Muscle layer of duodenum (tissue), 2 donors: ENCODE data around the gene RTN4RL2.
A peak's percentile ranks its signal among the peaks of the same experiment; 100 is the strongest.

ENCODE experiments used
- H3K27ac ChIP-seq: one replicate; pipeline ENCODE4 v1.7.0; 2013; ENCODE audit warnings: mild to moderate bottlenecking, low read length
- H3K27me3 ChIP-seq: one replicate; pipeline ENCODE4 v1.7.0; 2013; ENCODE audit warnings: low read depth, mild to moderate bottlenecking, control low read depth, low read length
- H3K36me3 ChIP-seq, 2 donors: one replicate each; pipeline ENCODE4 v1.7.0; 2013; ENCODE audit warnings: low read length in 2 of 2, control low read depth in 1 of 2, mild to moderate bottlenecking in 1 of 2; ENCODE audit not compliant: insufficient read depth in 2 of 2, control insufficient read depth in 1 of 2
- H3K4me1 ChIP-seq, 2 donors: one replicate each; pipeline ENCODE4 v1.7.0; 2013; ENCODE audit warnings: low read length in 2 of 2, mild to moderate bottlenecking in 2 of 2, control low read depth in 1 of 2, moderate library complexity in 1 of 2; ENCODE audit not compliant: insufficient read depth in 2 of 2, control insufficient read depth in 1 of 2
- H3K4me3 ChIP-seq, 2 donors: one replicate each; pipeline ENCODE4 v1.7.0; 2013; ENCODE audit warnings: low read length in 2 of 2, low read depth in 1 of 2, mild to moderate bottlenecking in 1 of 2
- H3K9me3 ChIP-seq, 2 donors: one replicate each; pipeline ENCODE4 v1.7.0; 2013; ENCODE audit warnings: low read length in 2 of 2, control low read depth in 1 of 2, mild to moderate bottlenecking in 1 of 2; ENCODE audit not compliant: control insufficient read depth in 1 of 2
- donor health status: healthy.

RTN4RL2 gene

DNA sequence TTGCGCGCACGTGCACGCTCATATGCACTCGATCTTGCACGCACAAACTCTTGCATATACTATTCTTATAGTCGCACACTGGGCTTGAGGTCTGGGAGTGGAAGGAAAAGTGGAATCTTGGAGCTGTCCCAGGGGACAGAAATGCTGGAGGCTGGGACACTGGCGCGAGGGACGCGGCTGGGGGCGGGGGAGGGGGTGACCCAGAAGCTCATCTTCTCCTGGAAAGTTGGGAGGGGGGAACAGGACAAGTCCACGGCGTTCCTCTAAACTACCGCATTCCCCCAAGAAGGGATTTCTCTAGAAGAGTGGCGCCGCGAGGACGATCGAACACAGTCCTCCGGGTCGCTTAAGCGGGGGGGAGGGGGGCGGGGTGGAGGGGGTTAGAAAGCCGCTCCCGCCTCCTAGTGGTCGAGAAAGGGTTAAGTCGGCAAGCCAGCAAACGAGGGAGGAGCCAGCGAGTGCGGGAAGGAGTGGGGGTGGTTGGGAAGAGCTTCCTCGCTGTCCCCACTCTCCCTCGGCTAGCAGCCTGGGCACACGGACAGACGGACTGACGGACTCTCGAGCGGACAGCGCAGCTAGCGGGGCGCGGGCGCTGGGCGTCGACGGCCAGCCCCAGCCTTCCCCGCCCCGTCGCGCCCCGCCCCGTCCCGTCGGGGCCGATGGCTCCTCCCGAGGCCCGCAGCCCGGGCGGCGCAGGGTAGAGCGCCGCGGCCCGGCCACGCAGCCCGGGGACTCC lies at the start of gene RTN4RL2:
RTN4RL2 (plus strand) TSS at position 507 of the 736 bp plus-strand sequence. CDS start 338 bp downstream, outside the sequence.
- peaks cover 21% of the 10 kb centered on the region for H3K27me3 ChIP-seq
- H3K4me3 ChIP-seq = peak within 1 kb of the TSS; percentile 41 to 57
- H3K27ac ChIP-seq = no peak within 1 kb of the TSS
- no peaks in the 10 kb centered on the region for H3K9me3 ChIP-seq
- peaks cover 0 to 35% of the 10 kb centered on the region in 2 donors for H3K4me1 ChIP-seq
- no peaks in the 10 kb centered on the region for H3K36me3 ChIP-seq

DNA sequence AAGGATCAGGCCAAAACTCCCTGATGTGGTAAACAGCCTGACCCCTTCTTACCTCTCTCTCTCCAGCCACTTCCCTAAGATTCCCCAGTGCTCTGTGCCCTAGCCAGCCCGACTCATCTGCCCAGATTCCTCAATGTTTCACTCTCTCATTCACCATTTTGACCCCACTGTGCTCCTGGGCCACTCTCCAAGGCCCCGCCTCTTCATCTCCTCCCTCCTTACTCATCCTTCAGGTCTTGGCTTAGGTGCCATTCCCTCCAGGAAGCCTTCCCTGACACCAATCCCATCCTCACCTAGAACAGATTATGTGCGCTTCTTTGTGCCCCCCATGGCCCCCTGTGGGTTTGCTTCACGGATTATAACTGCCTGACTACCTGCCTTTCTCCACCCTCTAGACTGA lies 46.6 kb upstream of the RTN4RL2 start:
- Histone ChIP-seq H3K4me1 (peaks cover 0 to 5% of the 10 kb centered on the region in 2 donors), H3K9me3 (no peaks in the 10 kb centered on the region), H3K27ac (no peak overlapping the region), H3K36me3 (peaks cover 40 to 63% of the 10 kb centered on the region in 2 donors), H3K4me3 (no peak overlapping the region), H3K27me3 (no peaks in the 10 kb centered on the region)

DNA sequence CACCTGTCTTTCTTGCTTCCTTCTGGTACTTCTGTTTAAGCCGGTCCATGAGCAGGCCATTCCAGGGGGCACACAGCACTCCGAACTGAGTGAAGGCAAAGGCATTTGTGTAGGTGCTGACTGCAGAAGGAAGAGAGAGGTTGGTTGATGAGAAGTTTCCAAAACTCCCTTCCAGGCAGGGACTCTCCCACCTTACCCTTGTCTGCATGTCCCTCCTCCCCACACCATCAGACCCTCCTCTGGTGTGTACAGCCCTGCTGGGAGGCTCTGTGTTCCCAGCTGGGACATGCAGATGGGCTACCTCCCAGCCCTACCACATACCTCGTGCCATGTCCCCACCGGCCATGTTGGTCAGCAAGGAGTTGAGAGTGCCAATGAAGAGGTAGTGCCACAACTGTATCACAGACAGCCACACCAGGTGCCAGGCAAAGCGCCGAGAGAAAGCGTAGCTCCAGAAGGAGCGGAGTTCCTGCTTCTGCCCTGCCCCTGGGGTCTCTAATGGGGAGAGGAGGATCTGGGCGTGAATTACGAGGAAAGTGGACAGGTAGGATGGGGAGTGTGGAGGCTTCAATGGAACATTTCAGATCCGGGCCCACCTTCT lies 45.6 kb upstream of the RTN4RL2 start:
- H3K27ac ChIP-seq = no peak overlapping the region
- H3K4me1 ChIP-seq = peaks cover 0 to 5% of the 10 kb centered on the region in 2 donors
- H3K4me3 ChIP-seq = no peak overlapping the region
- no peaks in the 10 kb centered on the region for H3K27me3 ChIP-seq
- no peaks in the 10 kb centered on the region for H3K9me3 ChIP-seq
- H3K36me3 ChIP-seq = peaks cover 40 to 53% of the 10 kb centered on the region in 2 donors

DNA sequence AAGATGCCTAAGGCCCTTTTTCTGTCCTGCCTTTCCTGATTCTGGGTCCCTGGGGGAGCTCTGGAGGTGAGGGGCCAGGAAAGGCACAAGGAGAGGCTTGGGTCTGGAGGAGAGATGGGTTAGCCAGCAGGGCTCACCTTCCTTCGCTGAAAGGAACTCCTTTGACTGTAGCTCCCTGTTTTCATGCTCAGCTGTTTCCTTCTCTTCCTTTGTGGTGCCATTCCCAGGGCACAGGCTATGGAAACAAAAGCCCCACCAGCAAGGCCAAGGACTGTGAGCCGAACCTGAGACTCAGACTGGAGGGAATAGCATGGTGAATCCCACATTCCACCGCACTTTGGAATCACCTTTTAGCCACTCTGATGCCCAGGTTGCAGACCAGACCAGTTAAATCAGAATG lies 43.9 kb upstream of the RTN4RL2 start:
- peaks cover 40 to 56% of the 10 kb centered on the region in 2 donors for H3K36me3 ChIP-seq
- no peak overlapping the region for H3K4me3 ChIP-seq
- no peaks in the 10 kb centered on the region for H3K9me3 ChIP-seq
- peaks cover 0 to 5% of the 10 kb centered on the region in 2 donors for H3K4me1 ChIP-seq
- H3K27me3 ChIP-seq = no peaks in the 10 kb centered on the region
- no peak overlapping the region for H3K27ac ChIP-seq

DNA sequence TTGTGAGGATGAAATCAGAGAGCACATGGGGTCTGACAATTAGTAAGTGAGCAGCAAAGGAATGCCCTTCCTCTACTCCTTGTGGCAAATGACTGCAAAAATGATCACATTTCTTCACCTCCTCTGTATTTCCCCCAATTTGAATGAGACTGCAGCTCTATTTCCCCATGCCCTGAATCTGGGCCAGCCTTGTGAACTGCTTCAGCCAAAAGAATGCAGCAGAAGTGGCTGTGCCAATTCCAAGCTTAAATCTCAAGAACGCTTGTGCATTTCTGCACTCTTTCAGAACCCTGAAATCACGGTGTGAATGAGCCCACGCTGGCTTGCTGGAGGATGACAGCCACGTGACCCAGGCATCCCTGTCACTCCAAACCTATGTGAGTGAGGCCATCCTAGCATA lies 43.3 kb upstream of the RTN4RL2 start:
- Histone ChIP-seq H3K4me1 (peaks cover 0 to 5% of the 10 kb centered on the region in 2 donors), H3K27ac (no peak overlapping the region), H3K27me3 (no peaks in the 10 kb centered on the region), H3K4me3 (no peak overlapping the region), H3K36me3 (peaks cover 40 to 56% of the 10 kb centered on the region in 2 donors), H3K9me3 (no peaks in the 10 kb centered on the region)

DNA sequence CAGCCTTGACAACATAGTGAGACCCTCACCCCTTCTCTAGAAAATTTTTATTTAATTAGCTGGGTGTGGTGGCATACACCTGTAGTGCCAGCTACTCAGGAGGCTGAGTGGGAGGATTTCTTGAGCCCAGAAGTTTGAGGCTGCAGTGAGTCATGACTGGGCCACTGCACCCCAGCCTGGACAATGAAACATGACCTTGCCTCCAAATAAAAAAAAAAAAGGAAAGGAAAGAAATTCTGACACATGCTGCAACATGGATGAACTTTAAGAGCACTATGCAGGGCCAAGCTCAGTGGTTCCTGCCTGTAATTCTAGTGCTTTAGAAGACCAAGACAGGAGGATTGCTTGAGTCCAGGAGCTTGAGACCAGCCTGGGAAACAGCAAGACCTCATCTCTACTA lies 42.2 kb upstream of the RTN4RL2 start:
- no peaks in the 10 kb centered on the region for H3K27me3 ChIP-seq
- H3K9me3 ChIP-seq = no peaks in the 10 kb centered on the region
- H3K4me3 ChIP-seq = no peak overlapping the region
- H3K4me1 ChIP-seq = peaks cover 0 to 5% of the 10 kb centered on the region in 2 donors
- peaks cover 45 to 56% of the 10 kb centered on the region in 2 donors for H3K36me3 ChIP-seq
- H3K27ac ChIP-seq = no peak overlapping the region

- Histone ChIP-seq H3K9me3 (no peaks in the 10 kb centered on the region), H3K27ac (no peak overlapping the region), H3K4me3 (no peak overlapping the region), H3K36me3 (peaks cover 37 to 50% of the 10 kb centered on the region in 2 donors), H3K4me1 (peaks cover 0 to 5% of the 10 kb centered on the region in 2 donors), H3K27me3 (no peaks in the 10 kb centered on the region)
These were observed 41.2 kb upstream of the RTN4RL2 start for GRCh38 chr11:57419146-57419545.

- Histone ChIP-seq H3K27ac (no peak overlapping the region), H3K4me1 (peaks cover 8 to 14% of the 10 kb centered on the region in 2 donors), H3K36me3 (peaks cover 23 to 33% of the 10 kb centered on the region in 2 donors), H3K9me3 (no peaks in the 10 kb centered on the region), H3K27me3 (no peaks in the 10 kb centered on the region), H3K4me3 (no peak overlapping the region)
These were observed 39.3 kb upstream of the RTN4RL2 start for GRCh38 chr11:57421066-57421465.

GRCh38 chr11:57421805-57422204 lies 38.5 kb upstream of the RTN4RL2 start:
- Histone ChIP-seq H3K36me3 (peaks cover 15 to 26% of the 10 kb centered on the region in 2 donors), H3K9me3 (no peaks in the 10 kb centered on the region), H3K27me3 (no peaks in the 10 kb centered on the region), H3K4me1 (peaks cover 8 to 17% of the 10 kb centered on the region in 2 donors), H3K27ac (no peak overlapping the region), H3K4me3 (no peak overlapping the region)

- H3K4me1 ChIP-seq = peaks cover 8 to 18% of the 10 kb centered on the region in 2 donors
- H3K36me3 ChIP-seq = peaks cover 7 to 21% of the 10 kb centered on the region in 2 donors
- H3K4me3 ChIP-seq = no peak overlapping the region
- no peak overlapping the region for H3K27ac ChIP-seq
- H3K9me3 ChIP-seq = no peaks in the 10 kb centered on the region
- no peaks in the 10 kb centered on the region for H3K27me3 ChIP-seq
These were observed 37.7 kb upstream of the RTN4RL2 start for GRCh38 chr11:57422669-57423068.

DNA sequence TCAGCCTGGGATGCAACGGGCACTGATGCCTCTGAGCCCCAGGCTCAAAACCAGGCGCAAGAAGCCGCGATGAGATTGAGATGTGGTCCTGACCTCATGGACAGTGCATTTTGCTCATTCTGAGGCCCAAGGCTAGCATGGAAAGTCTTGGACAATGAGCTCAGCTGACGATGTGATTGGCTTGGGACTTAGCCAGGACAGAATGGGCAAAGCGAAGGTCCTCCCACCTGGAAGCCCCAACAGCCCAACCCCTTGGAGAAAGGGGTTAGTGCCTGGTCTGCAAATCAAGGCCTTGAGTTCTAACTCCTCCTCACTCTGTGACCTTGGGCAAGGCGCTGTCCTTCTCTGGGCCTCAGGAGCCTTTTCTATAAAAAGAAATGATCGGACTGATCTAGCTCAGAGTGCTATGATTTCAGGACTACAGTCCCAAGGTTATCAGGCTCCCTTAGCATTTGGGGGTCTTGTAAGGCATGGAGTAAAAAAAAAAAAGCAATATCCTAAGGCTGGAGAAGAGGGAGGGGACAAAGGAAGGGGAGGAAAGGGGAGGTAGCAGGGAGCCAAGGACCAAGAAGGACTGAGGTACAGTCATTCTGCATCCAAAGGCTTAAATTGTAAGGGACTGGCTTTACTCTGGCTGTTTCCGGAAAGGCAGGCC lies 36.1 kb upstream of the RTN4RL2 start:
- Histone ChIP-seq H3K27ac (peak overlapping the region; percentile 77), H3K4me1 (peaks cover 8 to 21% of the 10 kb centered on the region in 2 donors), H3K36me3 (peaks cover 4 to 14% of the 10 kb centered on the region in 2 donors)

More for the DNA sequence above, 36.1 kb upstream of the RTN4RL2 start:
- Histone ChIP-seq H3K27me3 (no peaks in the 10 kb centered on the region), H3K9me3 (no peaks in the 10 kb centered on the region), H3K4me3 (no peak overlapping the region)
